DMS 273 (cell line): ENCODE measurements around the gene GSN.

Source experiments
- DNase-seq: peaks from one replicate; lab custom pipeline; 2025; ENCODE audit not compliant: unreplicated experiment; lab: John Stamatoyannopoulos, UW

The GSN gene

DNA sequence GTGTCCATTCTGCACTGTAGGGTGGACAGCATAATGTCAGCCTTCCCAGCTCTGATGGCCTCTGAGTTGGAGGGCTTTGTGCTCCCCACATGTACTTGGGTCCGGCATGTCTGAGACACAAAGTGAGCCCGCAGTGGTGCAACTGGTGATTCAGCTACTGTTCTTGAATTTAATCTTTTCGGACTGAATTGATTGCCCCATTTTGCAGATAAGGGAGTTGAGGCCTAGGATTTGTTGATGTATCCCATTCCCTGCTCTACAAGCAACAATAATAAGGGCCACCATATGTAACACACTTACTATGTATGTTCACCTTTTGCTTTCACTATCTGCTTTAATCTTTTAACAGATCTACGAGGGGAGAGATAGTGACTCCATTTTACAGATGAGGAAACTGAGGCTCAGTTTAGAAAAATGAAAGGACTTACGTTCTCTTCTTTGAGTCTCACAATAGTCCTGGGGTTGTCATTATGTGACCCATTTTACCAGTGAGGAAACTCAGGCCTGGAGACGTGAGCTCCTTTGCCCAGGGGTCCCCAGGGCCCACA is 4.5 kb downstream of the GSN start:
- DNase-seq, result no peak

DNA sequence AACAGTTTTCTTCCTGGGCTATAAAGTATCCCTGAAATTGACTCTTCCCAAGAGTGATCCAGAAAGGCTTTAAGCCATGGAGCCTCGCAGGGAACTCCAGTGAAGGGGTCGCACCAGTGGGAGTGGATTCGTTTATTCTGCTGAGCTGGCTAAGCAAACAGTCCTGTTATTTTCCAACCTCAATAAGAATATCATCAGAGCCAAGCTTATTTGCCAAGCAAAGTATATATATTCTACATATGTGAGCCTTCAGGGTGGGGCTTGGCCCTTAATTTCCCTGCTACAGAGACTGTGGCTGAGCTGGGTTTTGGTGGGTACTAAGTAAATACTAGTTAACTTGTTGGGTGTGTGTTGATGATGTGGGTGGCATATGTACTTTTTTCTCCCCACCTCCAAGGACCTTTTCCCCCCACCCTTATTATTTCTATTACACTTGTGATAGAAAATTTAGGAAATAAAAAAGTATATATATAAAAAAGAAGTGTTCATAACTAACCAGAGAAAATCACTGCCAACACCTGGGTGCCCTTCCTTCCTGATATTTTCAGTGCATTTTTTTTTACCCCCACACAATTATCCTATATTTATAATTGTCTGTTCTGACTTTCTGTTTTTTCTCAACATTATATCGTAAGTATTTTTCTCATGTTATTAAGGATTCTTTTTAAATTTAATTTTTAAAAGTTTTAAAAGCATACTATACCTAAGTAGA is 5.3 kb downstream of the GSN start:
- no peak for DNase-seq

DNA sequence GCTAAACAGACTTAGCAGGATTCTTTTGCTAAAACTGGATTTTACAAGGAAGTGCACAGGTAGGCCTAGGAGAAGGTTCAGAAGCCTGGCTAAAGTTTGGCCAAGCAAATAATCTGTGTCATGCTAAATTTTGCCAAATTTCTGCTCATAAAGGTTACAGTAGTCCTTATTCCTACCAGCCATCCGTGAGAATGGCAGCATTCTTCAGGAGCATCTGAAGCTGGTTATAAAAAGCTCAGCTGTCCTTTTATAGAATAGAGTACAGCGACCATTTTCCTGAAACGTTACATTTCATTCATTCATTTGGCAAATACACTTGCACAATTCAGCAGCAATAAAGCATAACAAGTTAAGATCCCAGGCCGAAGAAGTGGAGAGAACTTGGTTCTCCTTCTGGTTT is 6.9 kb downstream of the GSN start:
- no peak for DNase-seq

DNA sequence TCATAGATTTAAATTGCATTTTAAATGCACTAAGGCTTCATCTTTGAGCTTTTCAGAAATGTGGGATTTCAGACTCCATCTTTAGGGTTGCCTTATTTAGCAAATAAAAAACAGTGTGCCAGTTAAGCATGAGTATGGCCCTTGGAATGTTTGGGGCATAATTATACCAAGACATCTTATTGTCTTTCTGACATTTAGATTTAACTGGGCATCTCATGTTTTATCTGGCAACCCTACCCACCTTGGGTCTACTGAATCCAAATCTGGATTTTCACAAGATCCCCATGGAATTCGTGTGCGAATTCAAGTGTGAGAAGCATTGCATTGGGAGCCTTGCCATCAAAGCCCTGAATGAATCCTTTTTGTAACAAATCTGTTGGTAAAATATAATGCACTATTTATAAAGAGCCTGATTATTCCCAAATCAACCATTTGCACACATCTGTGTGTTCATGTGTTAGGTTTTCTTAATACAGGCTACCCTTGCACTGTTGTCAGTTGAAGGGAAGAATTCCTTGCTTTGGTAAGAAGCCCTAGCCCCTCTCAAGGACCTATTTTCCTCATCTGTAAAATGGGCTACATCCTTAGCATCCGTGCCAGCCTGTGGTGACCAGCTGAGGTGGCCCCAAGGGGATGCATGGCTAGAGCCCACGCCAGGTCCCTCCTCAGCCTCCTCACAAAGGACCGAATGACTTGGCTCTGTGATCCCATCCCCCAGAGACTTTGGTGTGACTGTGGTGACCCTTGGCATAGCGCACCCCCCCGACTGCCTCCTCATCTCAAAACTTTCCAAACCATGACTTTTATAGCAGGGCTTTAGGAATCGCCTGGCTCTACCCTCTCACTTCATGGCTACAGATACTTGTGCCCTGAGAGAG is 8.1 kb downstream of the GSN start:
- no peak for DNase-seq

DNA sequence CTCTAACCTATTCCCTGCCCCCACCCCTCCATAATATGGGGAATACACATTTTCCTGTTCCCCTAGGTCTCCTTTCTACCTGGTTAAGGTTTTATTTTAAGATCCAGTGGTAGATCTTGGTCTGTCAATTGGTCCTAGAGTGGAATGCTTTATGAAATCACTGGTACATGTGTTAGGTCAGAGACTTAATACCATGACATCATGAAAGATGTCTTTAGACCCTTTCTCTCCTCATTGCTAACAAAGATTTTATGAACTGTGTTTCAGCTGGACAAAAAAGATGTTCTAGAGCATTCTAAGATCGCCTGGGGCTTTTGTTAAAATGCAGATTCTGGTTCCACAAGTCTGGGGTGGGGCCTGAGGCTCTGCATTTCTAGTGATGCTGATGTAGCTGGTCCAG is 9.1 kb downstream of the GSN start:
- DNase-seq, result no peak

DNA sequence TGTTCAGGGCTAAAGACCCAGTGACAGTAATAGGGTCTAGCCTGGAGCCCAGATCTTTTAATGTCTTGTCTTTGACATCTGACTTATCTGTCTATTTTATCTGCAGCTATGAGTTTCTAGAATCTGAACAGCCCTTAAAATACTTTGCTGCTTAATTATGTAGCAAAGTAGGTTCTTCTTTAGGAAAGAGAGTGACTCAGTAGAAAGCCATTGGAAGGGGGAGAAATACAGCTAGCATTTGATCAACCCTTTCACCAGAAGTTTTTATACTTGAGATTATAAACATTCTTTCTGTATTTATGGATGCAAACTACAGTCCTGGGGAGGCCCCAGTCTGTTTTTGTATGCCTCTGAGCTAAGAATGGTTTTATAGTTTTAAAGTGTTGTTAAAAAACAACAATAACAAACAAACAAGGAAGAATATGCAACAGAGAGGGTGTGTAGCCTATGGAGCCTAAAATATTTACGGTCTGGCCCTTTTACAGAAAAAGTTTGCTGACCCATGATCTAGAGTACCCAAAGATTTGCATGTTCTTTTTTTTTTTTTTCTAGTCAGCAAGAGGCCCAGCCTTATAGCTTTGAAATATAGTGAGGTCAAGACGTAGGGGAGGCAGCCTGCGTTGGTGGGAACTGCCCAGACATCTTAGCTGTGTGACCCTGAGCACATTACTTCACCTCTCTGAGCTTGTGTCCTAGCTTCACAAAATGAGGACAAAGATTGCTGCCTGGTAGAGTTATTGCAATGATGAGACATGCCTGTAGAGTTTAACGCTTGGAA is 9.7 kb downstream of the GSN start:
- no peak for DNase-seq

DNA sequence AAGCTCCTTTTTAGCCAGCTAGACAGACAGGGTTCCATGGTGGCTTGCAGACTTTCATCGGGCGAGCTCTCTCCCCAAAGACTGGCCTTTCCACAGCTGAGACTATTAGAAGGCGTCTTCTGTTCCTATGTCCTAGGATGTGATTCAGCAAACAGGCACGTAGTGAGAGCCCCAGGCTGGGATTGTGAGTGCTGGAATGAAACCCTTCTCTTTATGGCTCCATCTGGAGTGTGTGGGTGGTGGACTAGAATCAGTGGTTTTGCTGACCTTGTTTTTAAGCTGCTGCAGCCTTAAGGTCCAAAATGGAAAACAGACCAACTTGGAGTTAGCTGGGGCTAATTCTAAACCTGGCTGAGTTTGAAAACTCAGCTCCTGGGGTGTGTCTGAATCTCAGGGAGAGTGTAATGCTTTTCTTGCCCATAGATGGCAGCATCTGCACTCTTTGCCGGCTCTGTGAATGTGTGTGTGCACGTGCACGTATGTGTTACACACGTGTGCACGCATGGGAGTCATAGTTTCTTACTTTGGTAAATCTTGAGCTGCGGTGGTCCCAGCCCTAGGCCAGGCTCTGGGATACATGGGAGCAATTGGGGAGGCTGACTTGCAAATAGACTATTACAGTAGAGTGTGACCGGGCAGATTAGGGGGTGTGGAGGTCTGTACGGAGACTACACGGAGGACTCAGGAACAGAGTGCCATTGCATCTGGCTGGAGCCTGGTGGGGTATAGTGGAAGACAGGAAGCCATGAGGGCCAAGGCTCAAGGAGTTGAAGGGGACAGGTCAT is 10.7 kb downstream of the GSN start:
- peak; percentile 83 for DNase-seq

DNA sequence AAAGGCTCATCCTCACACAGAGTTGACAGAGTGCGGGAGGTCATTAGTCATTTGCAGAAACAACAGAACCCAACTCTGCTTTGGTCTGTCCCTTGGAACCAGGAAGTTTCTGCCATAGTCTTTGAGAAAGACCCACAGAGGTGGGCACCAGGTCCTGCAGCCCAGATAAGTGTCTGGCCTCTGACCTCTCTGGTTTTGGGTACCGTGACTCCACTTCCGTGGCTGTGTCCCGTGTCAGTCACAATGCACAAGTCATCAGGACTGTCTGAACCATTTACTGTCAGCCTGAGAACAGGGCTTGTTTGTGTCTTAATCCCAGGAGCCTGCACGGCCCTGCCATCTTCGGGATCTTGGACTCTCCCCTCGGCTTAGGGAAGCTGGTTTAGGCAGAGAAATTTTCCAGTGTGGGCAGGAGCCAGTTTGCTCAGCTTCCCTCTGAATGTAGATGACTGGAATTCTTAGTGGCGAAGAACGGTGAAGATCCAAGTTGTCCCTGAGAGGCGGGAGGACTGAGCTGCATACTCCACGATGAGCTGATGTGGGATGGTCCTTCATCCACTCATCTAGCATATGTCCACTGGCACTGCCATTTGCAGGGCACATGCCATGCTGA is 11.9 kb downstream of the GSN start:
- no peak for DNase-seq

DNA sequence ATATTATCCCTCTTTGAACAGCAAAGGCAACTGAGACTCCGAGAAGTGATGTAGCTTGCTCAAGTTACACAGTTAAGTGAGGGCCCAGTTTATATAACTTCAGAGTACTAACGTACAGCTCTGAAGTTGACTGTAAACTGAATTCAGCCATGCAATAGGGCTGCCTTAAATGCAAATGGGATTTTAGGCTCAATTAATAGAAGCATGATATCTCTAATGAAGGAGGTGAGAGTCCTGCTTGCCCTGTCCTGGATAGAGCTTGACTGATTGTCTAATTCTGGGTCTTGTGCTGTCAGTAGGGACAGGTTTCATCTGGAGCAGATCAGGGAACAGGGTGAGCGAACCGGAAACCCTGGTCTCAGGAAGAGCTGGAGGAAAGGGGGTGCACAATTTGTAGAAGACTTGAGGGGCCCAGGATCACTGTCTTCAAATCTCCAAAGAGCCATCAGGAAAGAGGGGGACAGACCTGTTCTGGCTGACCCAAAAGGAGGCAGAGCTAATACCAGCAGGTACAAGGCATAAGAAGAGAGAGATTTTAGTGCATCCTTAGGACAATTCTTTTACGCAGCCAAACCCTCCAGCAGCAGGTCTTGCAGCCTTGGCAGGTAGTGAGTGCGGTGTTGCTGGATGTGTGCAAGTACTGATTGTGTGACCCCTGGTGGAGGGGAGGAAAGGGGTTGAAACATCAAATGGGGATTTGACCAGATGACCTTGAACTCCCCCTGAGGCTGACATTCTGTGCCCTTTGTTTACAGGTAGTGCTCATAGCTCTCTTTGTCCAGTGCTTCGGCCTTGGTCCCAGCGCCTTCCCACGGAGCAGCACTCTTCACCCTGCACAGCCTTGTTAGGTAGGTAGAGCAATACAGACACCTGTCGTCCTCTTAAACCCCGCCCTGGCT is 13.0 kb downstream of the GSN start:
- DNase-seq, result no peak

DNA sequence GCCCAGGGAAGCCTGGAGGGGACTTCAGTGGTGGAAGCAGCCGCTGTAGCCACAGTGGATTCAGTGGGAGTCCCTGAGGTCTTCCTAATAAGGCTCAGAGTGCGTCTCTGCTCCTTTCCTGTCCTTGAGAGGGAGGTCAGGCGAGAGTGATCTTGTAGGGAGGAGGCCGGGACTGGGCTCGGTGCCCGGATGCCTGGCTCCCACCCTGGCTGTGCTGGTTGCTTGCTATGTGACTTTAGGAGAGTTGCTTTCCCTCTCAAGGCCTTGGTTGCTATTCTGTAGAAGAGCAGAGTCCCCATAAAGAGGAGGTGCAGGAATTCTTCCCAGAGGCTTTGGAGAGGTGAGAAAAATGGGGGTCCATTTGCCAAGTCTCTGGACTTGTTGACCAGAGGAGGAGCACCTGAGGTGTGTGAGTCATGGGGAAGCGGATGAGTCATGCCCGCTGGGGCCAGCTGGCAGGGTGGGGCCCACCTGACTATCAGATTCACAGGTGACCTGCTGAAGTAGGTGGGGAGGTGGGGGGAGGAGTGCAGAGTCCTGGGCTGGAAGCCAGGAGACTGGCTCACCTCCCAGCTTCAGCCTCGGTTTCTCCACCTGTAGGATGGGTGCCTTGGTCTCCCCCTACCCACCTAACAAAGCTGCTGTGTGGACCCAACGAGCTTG is 13.8 kb downstream of the GSN start:
- DNase-seq, result peak; percentile 71

DNA sequence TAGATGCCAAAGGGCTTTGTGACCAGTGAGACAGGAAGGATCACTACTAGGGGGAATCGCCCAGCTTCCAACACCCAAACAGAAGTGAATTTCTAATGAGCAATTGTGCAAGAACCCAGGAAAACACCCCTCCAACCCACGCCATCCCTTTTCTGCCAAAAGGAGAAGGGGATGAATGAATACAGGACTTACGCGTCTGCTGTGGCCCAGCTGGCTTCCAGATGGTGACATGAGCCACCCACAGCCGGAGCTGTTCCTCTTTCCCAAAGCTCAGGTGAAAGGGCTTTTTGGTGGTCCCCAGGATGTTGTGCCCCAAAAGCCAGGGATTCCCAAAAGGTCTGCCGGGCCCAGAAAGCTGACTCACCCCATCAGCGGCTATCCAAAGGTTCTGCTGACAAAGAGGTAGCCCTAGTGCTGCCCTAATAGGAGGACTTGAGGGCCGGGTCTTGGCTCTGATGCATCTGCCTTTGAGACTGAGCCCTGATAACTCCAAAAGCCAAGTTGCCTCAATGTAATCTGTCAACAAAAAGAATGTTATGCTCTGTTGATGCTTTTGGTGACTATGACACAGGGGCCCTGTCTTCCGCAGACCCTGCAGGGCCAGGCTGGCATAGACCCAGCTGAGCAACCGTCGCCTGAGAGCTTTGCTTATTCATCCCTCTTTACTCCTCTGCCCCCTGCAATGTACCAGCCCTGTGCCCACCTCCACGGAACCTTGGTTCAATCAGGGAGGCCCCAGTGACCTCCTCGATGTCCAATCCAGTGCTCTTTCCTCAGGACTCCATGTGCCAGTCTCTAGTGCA is 14.5 kb downstream of the GSN start:
- peak; percentile 79 for DNase-seq

DNA sequence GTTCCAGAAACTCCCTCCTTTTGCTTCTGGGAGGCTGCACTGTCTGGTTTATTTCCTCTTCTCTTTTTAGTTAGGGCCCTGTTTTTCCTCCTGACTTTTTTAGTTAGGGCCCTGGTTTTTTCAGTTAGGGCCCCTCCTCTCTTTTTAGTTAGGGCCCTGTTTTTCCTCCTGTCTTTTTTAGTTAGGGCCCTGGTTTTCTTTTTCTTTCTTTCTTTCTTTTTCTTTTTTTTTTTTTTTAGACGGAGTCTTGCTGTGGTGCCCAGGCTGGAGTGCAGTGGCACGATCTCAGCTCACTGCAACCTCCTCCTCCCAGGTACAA is 15.1 kb downstream of the GSN start:
- no peak for DNase-seq

DNA sequence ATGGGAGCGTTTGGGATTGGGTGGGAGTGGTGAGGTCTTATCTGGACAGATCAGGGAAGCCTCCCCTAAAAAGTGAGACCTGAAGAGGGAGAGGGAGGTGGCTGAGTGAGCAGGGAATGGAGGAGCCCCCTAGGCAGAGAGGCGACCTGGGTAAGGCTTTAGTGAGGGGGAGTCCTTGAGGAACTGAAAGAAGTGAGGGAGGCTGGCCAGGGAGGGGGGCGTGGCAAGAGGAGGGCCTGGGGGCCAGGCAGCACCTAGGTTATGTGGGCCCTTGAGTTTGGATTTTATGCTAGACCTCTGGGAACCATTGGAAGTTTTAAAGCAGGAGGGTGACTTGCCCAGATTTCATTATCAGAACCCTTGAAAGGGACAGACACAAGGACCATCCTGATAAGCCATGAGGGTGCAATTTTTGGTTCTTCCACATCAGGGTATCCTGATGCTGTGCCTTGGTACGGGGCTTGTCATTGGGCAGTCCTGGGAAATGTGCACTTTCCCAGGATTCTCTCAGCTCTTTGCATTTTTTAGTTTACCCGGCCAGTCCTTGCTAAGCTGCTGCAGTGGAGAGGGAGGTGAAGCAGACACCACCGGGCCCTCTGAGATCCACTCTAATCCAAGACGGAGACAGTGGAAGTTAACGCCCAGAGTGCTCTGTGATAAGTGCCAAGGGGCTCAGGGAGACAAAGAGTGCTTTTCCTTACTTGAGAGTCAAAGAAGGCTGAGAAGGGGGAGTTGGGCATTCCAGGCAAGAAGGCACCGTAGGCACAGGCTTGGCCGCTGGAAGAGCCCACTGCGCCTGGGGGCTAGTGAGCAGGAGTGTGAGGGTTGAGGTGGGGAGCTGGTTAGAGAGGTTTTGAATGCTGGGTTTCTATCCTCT is 16.1 kb downstream of the GSN start:
- DNase-seq, result no peak

DNA sequence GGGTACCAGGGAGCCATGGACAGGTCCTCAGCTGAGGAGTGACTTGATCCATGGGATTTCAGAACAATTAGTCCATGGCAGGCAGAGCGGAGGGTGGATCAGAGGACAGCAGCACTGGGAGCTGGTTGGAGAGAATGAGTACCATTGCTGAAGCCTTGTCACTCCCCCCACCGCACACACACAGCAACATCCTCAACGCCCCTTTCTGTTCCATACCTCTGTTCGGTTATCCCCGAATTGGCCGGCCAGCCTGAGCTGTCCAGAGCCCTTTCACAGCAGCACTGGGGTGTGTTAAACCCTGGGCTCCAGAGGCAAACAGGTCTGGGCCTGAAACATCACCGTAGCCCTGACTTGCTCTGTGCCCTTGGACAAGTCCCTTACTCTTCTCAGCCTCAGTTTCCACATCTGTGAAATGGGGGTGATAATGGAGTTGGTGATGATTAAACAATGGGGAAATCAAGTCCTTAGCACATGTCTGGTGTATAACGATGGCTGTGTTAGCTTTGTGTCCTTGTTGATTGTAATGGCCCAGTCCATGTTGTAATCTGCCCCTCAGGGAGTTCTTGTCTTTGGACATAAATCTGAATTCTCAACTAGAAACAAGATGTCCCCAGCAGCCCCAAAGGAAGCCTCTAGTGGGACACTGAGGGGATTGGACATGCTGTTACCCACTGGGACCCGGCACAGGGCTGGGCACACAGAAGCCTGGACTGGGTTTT is 16.9 kb downstream of the GSN start:
- DNase-seq, result no peak

DNA sequence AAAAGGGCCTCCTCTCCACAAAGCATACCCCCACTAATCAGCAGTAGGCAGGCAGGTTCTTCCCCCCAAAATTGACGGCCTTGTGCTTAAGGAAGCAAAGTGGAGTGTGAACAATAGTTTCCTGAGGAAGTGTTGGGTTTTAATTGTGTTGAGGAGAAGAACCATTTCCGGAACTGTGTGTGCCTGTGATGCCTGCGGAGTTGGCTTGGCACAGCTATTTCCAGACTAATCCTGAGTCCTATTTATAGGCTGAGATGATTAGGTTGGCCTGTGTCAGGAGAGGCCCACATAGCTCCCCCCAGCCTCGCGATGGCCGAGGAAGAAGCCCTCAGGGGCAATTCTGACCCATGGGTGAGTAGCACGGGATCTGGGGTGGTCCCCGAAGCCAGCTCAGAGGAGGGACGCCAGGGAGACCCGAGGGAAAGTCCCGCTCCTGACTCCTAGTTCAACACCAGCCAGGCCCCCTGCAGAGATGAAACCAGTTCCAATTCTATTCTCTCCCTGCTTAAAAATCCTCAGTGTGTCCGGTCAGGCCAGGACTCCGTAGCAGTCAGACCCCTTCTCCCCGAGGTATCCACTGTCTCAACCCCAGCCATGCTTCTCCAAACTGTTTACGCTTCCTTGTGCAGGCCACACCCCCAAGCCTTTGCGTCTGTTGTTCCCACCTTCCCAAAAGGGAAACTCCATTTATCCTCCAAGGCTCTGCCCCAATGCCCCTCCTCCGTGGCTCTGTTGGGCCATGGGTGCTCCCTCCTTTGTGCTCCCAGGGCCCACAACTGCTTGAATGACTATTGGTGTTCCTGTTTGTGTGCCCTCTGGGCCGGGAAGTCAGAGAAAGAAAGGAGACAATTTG is 18.1 kb downstream of the GSN start:
- DNase-seq, result no peak

DNA sequence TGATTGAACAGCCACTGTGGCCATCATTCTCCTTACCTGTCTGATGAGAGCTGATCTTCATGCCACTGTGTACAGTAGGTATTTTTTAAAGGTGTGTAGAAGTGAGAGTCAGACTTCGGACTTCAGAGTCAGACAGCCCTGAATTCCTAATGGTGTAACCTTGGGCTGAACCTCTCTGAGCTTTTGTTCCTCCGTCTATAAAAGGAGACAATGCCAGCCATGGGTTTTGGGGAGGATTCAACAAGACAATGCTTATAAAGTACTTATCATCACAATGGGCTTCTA is 18.7 kb downstream of the GSN start:
- DNase-seq, result no peak
